ENCODE measurements around the gene GAS2L1.

DNA sequence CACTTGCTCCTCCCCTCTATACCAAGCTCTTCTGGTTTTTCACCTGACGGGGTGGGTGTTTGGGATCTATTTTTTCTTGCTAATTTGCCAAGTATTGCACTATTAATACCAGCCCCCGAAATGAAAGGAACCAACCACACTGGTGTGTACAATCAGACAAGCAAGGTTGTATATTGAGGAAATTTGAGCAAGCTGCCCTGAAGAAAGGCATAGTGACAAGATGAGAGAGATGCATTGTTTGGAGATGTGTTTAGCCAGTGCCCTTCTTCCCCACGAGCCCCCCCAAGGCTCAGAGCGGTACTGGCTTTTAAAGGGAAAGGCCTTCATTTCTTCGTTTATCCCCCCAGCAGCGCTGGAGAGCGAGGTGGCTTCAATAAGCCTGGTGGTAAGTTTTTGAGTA lies 15.2 kb upstream of the GAS2L1 start:
- TF ChIP-seq CTCF (IDR thresholded peaks at IDR 0.05; ENCODE audit: borderline replicate concordance, extremely low read depth, low read length, poor library complexity, severe bottlenecking), result no peak
- no peak for TF ChIP-seq EZH2 (IDR thresholded peaks at IDR 0.05; ENCODE audit: borderline replicate concordance, low read depth, low read length, severe bottlenecking)

Data from DND-41 (cell line).